Ureter (tissue), 1 donor: ENCODE measurements around the gene TIMMDC1. TPM values are rescaled to one million over a fixed set of nuclear protein-coding genes. Genes with fewer than 3 reads are reported as not detected.
A peak's percentile ranks its signal among the peaks of the same experiment; 100 is the strongest.

Experiments used
- DNase-seq: peaks from one replicate; pipeline ENCODE4 v3.0.0-alpha.2; 2020; ENCODE audit warnings: low spot score
- total RNA-seq: library from RNA; stranded (reverse); gene quantifications from one replicate; pipeline ENCODE4 v1.2.4, GENCODE V29; 2023
- donor health status: DM: yes; HTN: yes; CAD: no.

TIMMDC1 gene, protein sequence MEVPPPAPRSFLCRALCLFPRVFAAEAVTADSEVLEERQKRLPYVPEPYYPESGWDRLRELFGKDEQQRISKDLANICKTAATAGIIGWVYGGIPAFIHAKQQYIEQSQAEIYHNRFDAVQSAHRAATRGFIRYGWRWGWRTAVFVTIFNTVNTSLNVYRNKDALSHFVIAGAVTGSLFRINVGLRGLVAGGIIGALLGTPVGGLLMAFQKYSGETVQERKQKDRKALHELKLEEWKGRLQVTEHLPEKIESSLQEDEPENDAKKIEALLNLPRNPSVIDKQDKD
- 93.8 TPM for total RNA-seq

DNA sequence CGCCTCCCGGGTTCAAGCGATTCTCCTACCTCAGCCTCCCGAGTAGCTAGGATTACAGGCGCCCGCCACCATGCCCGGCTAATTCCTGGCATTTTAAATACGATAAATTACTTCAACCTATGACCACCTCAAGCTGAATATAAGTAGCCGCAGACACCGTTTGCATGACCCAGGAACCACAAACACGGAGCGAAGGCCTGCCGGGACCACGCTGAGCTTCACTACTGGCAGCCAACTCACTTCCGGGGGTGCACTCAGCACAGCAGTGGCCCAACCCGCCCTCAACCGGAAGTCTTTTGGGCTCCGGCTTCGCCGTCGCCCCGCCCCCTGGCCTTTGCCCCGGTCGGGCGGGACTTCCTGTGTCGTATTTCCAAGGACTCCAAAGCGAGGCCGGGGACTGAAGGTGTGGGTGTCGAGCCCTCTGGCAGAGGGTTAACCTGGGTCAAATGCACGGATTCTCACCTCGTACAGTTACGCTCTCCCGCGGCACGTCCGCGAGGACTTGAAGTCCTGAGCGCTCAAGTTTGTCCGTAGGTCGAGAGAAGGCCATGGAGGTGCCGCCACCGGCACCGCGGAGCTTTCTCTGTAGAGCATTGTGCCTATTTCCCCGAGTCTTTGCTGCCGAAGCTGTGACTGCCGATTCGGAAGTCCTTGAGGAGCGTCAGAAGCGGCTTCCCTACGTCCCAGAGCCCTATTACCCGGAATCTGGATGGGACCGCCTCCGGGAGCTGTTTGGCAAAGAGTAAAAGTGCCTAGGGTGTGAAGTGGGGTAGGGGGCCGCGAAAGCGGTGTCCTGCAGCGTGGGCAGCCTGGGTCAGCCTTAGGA lies at the start of gene TIMMDC1:
Gene TIMMDC1 (plus strand): TSS at position 362 of the 826 bp plus-strand sequence. CDS start 187 bp downstream, at position 549.
- DNase-seq = peak; percentile 98

DNA sequence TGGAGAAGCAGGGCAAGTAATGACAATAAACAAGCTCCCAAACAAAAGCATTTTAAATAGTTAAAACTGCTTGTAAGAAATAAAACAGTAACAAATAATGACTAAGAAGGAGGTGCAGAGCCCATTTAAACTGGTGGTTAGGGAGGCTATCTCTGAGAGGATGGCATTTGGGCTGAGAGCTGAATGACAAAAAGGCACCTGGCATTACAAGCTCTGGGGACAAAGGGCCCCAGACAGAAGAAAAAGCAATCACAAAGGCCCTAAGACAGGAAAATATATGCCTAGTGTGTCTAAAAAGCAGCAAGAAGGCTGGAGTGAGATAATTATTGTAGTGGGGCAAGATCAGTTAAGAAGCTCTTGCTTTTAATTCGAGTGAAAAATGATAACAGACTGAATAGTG lies 44.5 kb upstream of the TIMMDC1 start:
- DNase-seq = no peak

DNA sequence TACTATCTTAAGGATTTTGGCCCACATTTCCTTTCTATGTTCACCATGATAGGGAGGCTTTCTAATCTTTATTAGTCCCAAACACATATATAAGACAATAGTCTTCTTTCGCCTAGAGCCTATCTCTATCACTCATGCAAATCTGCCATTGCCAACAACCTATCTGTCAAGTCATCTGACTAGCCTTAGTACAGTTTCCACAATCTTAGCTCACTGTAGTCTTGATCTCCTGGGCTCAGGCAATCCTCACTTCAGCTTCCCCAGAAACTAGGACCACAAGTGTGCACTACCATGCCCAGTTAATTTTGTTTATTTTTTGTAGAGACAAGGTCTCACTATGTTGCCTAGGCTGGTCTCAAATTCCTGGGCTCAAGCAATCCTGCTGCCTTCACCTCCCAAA lies 41.9 kb upstream of the TIMMDC1 start:
- DNase-seq = no peak

DNA sequence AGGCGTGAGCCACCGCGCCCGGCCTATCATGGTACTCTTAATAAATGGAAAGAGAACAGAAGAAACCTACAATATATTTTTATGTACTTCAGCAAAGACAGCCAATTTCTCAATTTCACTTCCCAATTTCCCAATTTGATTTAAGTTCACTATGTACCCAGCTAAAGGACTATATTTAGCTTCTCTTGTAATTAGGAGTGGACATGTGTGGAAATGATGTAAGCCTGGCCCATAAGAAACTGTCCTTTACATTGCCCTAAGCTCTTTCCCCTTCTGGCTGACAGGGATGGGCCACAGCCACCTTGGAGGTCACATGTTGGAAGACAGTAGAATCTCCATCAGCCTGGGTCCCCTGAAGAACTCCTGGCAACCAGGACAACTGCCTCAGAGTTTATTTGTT lies 41.1 kb upstream of the TIMMDC1 start:
- DNase-seq = no peak

DNA sequence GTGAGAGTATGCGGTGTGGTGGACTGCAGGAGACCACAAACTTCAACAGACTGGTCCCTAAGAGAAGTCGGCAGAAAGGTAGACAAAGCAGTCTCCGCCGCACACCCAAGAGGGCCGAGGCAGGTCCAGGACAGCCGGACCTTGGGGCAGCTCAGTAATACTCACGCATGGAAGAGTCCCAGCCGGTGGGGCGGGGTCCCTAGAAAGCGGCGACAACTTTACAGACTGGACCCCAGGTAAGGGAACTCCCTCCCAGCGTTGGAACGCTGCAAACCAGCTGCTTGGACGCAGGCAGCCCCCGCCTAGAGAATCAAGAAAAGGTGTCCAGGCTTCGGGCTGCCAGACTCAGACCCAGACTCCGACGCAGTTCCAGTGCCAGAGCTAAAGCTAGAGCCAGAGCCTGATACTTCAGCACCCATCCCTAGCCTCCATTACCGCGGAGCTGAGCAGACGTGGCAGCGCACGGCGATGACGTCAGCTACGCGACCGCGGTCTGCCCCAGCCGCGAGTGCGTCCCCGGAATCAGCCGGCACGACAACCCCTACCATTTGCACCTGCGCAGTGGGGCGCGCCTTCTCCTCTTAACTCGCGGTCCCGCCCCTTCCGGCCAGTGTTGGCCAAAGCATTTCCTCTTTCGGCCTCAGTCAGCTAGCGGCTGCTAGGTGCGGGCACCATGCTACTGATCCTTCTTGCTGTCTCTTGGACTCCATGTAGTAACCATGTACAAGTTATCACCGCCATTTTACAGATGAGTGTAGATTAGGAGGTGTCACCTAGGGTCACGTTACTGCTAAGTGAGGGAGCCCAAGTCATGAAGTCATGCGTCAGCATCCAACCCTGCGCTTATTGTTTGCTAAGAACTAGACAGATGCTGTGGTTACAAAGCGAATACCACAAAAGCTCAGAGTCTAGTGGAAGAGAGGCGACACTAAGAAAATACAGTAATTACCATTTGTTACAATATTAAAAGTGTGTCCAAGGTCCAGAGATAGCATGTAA lies 34.9 kb upstream of the TIMMDC1 start, which contains the start of gene TMEM39A:
Gene TMEM39A (minus strand): TSS at position 445 of the 999 bp plus-strand sequence. CDS start 1,541 bp downstream, outside the sequence.
- DNase-seq = peak; percentile 100

DNA sequence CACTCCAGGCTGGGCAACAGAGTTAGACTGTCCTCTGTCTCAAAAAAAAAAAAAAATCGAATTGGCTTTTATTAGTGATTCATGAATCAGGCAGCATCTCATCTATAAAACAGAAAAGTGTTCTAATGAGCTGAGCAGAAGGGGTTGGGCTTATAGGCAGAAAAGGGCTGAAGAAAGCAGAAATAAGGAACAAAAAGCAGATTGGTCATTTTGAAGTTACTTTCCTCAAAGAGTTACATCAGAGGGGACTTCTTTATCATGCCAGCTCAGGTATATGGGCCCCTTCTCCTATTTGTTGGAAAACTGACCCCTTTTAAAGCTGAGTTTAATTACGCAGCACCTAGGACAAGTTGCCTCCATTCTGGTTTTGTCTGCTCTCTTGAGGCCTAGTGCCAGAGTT lies 30.3 kb upstream of the TIMMDC1 start:
- DNase-seq = no peak

DNA sequence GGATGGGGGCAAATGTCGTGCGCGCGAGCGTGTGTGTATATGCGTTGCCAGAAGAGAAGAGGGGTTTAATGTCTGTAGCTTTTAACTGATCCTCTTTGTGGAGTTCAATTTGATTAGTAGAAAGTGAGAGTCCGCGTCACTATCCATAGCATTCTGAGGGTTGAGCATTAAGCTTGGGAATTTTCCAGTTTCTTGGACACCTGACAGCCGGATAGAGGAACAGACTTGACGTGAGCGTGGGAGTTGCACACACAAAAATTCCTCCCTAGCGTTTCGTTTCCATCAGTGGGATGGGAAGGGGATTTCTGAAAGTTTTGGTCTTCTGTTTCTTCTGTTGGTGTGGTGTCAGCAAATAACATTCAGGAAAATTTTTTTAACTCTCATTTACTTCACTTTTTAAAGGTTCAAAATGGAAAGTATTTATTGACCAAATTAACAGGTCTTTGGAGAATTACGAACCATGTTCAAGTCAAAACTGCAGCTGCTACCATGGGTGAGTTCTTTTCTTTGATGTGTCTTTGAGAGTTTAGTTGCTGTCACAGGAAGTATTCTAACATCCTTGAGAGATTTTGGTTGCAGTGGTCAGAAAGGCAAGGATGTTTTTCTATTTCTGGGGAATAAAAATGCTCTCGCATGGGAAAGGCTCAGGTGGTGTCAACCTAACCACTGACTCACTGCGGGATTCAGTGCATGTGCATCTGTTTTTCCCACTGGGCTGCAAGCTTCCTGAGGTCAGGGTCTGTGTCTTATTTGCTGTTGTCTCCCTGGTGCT lies 28.7 kb upstream of the TIMMDC1 start:
- no peak for DNase-seq

DNA sequence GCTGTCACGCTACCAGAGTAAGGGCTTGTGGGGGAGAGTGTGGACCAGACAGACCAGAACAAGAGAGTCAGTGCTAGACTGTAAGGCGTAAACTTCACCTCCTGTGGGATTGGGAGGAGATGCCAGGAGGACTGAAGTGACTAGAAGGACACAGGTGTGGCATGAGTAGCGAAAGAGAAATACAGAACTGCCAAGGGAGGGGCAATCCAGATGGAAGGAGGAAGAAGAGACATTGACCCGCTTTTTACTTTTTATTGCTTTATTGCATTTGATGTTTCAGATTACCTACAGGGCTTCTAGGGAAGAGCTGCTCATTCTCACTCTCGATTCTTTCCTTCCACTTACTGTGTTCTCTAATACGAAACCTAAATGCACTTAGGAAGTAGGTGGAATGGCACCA lies 27.5 kb upstream of the TIMMDC1 start:
- no peak for DNase-seq

DNA sequence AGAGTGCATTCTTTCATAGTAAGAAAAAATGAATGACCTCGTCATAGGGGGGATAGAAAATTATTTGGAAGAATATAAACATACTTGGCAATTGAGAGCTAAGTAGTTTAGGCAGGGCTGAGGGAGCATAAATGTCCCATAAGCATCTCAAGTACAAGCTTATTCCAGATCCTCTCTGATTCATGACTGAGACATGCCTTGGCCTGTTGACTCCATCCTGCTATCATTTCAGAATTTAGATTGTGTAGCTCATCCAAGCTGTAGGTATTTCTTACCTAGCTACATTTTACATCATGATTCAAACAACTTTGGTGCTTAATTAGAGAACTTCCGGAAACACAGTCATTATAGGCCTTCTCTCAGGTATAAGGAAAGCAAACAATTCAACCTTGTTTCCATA lies 17.3 kb upstream of the TIMMDC1 start:
- DNase-seq = no peak

DNA sequence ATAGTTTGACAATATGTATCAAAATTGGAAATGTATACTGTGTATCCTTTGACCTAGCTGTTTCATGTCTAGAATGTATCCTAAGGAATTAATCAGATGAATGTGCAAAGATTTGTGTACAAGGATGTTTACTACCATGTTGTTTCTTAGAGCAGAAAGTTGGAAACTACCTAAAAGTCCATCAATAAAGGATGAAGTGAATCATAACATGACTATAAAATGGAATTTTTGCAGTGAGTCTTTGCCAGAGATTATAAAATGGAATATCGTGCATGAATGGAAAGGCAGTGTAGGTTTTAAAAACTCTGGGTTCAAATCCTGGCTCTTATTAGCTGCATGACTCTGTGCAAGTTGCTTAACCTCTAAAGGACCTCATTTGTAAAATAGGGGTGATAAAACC lies 15.2 kb upstream of the TIMMDC1 start:
- no peak for DNase-seq

DNA sequence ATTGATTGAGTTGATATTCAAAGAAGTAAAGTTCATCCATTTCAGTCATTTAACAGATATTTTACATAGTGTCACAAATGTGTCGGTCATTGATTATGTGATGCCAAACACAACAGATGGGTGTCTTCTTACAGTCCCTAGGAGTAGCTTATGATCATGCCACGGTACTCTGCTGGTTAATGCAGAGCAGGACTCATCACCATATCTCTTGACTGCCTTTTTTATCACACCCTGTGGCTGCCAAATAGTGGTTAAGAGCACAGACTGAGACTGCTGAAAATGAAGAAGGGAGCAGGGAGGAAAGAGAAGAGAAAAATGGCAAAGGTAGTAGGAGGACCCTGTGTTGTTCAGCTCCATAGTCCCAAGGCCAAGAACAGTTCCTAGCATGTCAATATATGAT lies 12.8 kb upstream of the TIMMDC1 start:
- DNase-seq = no peak

DNA sequence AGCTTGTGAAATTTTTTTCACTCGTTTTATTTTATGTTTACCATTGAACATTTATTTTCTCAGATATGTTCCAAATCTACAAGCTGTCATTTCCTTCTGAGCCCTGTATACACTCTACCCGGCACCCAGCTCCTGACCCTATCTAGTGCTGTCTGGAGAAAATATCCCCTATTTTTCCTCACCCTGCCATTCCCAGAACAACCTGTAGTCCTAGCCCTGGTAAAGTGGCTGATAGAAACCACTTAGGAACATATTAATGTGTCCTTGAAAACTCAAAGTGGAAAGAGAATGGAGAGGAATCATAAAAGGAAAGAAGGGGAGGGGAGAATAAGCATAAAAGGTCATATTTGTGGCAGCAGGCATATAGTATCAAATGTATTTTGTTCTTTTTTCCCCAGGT lies 8.2 kb upstream of the TIMMDC1 start:
- DNase-seq = no peak

DNA sequence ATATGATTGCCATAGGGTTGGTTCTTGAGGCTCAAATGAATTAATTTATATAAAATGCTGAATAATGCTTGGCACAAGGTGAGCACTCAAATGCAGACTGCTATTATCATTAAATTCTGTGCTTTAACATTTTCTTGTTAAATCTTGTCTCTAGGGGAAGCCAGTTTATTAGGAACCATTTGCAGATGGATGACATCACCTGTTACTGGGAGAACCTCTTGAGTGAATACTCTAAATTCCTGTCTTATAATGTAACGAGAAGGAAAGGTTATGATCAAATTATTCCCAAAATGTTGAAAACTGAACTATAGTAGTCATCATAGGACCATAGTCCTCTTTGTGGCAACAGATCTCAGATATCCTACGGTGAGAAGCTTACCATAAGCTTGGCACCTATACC lies 6.2 kb upstream of the TIMMDC1 start:
- DNase-seq = no peak

DNA sequence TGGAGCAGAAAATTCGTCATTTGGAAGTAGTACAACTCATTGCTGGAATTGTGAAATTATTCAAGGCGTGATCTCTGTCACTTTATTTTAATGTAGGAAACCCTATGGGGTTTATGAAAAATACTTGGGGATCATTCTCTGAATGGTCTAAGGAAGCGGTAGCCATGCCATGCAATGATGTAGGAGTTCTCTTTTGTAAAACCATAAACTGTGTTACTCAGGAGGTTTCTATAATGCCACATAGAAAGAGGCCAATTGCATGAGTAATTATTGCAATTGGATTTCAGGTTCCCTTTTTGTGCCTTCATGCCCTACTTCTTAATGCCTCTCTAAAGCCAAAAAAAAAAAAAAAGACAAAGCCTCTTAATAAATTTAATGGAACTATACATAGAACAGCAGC lies 5.5 kb upstream of the TIMMDC1 start:
- DNase-seq = no peak

DNA sequence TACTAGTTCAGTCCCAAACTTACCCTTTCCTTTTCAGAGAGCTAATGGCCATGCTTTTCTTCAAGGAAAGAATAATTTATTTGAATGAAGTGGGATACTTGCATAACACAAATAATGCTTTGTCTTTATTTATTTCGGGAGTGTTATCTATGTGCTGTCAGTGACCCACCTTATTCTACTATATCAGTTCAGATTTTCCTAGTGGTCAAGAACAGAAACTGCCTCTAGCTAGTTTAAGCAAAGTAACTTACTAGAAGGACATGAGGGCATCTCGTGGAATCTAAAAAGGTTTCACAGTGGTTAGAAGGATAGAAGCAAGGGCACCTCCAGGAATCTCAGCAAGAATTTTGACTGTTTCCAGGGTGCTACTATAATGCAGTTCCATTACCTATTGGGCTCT lies 3.8 kb upstream of the TIMMDC1 start:
- no peak for DNase-seq

DNA sequence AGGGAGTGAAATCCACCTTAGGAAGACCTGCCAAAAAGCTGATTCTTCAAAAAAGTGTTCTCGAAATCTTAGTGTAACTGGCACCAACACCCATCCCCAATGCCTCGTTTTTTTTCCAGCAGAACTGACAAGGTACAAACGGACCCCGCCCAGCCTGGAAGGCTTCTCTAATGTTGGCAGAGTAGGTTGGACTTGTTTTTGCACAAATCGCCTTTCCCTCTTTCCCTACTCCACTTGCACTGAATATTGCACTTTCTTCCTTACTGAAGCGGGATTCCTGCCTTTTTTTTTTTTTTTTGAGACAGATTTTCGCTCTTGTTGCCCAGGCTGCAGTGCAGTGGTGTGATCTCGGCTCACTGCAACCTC lies 544 bp upstream of the TIMMDC1 start:
- no peak for DNase-seq

DNA sequence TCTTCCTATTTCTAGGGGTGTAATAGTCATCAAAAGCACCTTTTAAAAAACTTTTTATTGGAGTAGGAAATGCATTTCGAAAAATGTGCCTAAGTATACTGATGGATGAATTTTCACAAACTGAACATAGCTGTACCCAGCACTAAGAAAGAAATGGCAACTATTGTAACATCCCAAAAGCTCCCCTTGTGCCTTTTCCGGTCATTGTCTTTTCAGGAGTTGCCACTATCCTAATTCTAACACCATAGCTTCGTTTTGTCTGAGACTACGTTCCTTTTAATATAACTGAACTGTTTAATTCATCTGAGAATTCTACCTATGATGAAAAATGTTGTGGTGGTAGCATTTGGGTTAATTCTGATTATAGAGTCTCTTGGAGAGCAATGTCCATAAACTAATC lies 1.9 kb downstream of the TIMMDC1 start:
- no peak for DNase-seq

DNA sequence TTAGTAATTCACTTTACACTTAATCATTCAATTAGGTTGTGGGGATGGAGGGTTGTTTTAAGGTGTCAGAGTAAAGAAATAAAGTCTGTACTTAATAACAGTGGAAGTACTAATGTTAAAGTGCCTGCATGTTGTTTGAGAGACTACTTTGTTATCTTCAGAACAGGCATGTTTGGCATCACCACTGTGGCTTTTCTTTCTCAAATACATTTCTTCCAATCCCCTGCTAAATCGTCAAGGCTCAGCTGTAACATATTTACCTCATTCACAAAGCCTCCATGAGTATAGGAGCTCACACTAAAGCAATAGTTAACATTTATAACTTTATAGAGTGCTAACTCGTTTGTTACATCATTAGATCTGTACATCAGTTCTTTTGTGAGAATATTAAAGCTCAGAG lies 2.6 kb downstream of the TIMMDC1 start:
- DNase-seq = no peak

DNA sequence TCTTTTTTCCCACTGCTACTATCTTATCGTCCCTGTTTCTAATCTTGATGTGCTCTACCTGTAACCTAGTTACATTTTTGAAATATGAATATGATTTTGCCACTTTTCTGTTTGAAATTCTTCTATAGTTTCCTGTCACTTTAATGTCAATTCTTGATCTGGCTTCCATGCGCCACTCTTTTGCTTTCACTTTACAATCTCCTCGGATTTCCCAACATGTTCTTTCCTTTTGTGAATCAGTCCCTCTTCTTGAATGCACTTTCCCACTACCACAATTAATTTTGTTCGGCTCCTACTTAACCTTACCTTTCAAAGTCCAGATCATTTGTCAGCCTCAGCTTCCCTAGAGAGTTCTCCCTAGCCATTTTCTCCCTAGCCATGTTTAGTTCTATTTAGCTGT lies 8.3 kb downstream of the TIMMDC1 start:
- no peak for DNase-seq

DNA sequence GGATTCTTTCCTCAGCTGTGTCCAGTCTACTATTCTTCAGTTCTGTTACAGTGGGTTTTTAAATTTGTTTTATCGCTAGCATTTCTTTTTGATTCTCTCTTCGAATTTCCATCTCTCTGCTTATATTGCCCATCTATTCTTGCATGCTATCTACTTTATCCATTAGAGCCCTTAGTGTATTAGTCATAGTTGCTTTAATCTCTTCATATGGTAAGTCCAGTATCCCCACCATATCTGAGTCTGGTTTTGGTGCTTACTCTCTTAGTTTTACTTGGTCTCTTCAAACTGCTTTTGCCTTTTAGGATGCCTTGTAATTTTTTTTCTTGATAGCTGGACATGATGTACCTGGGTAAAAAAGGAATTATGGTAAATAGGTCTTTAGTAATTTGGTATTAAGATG lies 9.1 kb downstream of the TIMMDC1 start:
- DNase-seq = no peak

DNA sequence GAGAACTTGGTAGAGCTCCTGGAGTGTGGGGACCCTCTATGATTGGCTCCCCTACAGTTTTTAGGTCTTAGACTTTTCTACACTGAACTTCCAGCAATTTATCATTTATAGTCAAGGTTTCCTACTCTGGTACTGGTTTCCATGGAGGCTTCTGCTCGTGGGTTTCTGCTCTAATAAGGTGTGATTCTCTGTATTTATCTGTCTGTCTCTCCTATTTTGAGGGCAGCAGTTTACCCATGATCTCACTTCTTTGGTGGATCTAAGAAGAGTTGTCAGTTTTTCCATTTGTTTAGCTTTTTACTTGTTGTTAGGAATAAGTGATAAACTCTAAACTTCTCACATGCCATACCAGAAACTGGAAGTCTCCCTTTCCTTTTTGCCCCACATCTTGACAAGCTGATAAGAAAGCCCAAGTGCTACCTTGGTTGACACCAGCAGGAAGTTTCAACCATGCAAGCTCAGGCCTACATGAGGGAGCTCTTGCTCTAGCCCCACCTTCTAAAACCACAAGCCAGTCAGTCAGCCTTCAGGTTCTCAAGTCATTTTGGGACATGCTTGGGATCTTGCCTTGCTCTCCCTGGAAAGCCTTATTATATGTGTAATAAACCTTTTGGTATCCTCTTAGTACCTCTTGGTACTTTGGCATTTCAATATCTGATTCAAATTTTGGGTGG lies 10.0 kb downstream of the TIMMDC1 start:
- no peak for DNase-seq
